ENCODE measurements around the gene OAF.

OAF gene

DNA sequence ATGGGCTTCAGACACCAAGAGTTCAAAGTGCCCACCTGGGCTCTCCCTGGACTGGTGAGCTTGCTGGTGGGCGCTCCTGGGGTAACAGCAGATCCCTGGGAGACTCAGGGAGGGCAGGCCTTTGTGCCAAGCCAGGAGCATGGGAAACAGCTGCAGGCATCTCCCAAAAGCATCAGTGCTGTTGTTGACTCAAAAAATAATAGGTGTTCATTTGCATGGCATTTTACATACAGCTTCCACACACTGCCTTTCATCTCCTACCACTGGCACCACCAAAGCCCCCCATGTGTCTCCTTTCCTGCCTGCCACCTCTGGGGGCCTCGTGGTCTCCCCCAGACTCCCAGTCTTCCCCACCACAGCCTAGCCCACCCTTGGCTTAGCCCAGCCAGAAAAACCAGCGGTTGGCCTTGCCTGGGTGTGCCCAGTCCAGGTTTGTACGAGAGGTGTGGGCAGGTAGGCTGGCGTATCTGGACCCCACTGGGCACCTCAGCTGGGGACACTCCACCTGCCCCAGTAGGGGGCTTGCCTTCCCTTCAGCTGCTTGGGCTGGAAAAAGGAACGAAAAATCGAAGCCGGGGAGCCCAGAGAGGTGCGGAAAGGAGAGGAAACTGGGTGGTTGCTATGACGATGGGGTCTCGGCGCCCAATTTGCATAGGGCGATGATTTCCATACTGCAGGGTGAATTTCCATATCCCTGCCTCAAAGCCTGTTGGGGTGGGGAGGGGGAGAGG, 44.1 kb downstream of the OAF start:
- ATAC-seq (ENCODE audit: insufficient read depth, low read depth) (no peak), DNase-seq (peak; percentile 15)
- Histone ChIP-seq H3K27ac (ENCODE audit: low read length) (no peak overlapping the region), H3K4me1 (ENCODE audit: insufficient read depth, low read length) (no peaks in the 10 kb centered on the region), H3K9ac (ENCODE audit: low read depth, low read length) (no peak overlapping the region), H3K27me3 (ENCODE audit: insufficient read depth, low read length, poor library complexity) (peaks cover 36% of the 10 kb centered on the region), H3K36me3 (ENCODE audit: insufficient read depth, low read length) (no peaks in the 10 kb centered on the region), H3K4me2 (ENCODE audit: insufficient read depth, low read length) (no peak overlapping the region), H3K9me3 (ENCODE audit: insufficient read depth, low read length, severe bottlenecking) (no peaks in the 10 kb centered on the region), H3K79me2 (ENCODE audit: insufficient read depth, low read length) (no peaks in the 10 kb centered on the region), H2AFZ (ENCODE audit: low read depth, low read length) (no peak overlapping the region), H3K4me3 (ENCODE audit: low read depth in 1 of 2, low read length in 2 of 2) (no peak overlapping the region), H4K20me1 (ENCODE audit: insufficient read depth, low read length) (peaks cover 5% of the 10 kb centered on the region; the same call in 1 of the 2 replicates)
- TF ChIP-seq, protein P1, sequence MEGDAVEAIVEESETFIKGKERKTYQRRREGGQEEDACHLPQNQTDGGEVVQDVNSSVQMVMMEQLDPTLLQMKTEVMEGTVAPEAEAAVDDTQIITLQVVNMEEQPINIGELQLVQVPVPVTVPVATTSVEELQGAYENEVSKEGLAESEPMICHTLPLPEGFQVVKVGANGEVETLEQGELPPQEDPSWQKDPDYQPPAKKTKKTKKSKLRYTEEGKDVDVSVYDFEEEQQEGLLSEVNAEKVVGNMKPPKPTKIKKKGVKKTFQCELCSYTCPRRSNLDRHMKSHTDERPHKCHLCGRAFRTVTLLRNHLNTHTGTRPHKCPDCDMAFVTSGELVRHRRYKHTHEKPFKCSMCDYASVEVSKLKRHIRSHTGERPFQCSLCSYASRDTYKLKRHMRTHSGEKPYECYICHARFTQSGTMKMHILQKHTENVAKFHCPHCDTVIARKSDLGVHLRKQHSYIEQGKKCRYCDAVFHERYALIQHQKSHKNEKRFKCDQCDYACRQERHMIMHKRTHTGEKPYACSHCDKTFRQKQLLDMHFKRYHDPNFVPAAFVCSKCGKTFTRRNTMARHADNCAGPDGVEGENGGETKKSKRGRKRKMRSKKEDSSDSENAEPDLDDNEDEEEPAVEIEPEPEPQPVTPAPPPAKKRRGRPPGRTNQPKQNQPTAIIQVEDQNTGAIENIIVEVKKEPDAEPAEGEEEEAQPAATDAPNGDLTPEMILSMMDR (IDR thresholded peaks at IDR 0.05; ENCODE audit: borderline replicate concordance, extremely low read depth, low read length, poor library complexity, severe bottlenecking), result no peak
- TF ChIP-seq EZH2 (IDR thresholded peaks at IDR 0.05; ENCODE audit: borderline replicate concordance, low read depth, low read length, severe bottlenecking), result no peak

DNA sequence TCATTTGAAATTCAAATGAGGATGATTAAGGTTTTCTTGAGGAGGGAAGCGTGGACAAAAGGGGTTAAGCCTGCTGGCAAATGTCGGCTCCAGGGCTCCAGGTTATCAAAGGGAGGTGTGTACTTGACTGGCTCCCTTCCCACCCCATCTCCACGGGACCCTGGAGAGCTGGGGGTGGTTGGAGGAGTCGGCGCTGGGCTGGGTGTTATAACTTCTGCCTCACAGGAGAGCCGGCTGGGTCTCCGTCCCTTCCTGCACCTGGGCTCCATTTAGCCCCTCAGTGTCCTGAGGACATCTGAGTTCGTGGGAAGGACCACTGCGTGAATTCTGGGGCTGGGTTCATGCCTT, 44.7 kb downstream of the OAF start:
- Histone ChIP-seq H3K79me2 (ENCODE audit: insufficient read depth, low read length) (no peaks in the 10 kb centered on the region), H3K36me3 (ENCODE audit: insufficient read depth, low read length) (no peaks in the 10 kb centered on the region), H4K20me1 (ENCODE audit: insufficient read depth, low read length) (peaks cover 5% of the 10 kb centered on the region; the same call in 1 of the 2 replicates), H3K27ac (ENCODE audit: low read length) (no peak overlapping the region), H3K27me3 (ENCODE audit: insufficient read depth, low read length, poor library complexity) (peaks cover 32% of the 10 kb centered on the region), H3K9me3 (ENCODE audit: insufficient read depth, low read length, severe bottlenecking) (no peaks in the 10 kb centered on the region), H3K4me2 (ENCODE audit: insufficient read depth, low read length) (no peak overlapping the region), H3K4me1 (ENCODE audit: insufficient read depth, low read length) (no peaks in the 10 kb centered on the region), H3K4me3 (ENCODE audit: low read depth in 1 of 2, low read length in 2 of 2) (no peak overlapping the region), H2AFZ (ENCODE audit: low read depth, low read length) (no peak overlapping the region), H3K9ac (ENCODE audit: low read depth, low read length) (no peak overlapping the region)
- DNase-seq (no peak), ATAC-seq (ENCODE audit: insufficient read depth, low read depth) (no peak)
- TF ChIP-seq EZH2 (IDR thresholded peaks at IDR 0.05; ENCODE audit: borderline replicate concordance, low read depth, low read length, severe bottlenecking), result no peak
- TF ChIP-seq, protein P1 (IDR thresholded peaks at IDR 0.05; ENCODE audit: borderline replicate concordance, extremely low read depth, low read length, poor library complexity, severe bottlenecking), result no peak

DNA sequence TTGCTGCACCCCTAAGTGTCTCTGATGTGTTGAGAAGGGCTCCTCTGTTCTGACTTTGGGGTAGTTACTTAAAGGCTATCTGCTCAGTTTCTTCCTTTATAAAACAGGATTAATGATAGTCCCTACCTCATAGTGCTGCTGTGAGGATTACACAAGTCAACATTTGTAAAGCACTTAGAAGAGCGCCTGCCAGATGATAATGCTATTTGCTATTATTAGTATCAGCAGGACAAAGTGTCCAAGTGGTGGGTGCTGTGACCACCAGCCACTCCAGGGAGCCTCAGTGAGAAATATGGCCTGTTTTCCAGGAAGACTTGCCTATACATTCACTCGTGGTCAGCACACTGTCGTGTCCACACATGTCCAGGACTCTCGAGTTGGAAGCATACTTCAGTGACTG, 45.3 kb downstream of the OAF start:
- Histone ChIP-seq H3K27ac (ENCODE audit: low read length) (no peak overlapping the region), H4K20me1 (ENCODE audit: insufficient read depth, low read length) (peaks cover 5% of the 10 kb centered on the region; the same call in 1 of the 2 replicates), H3K9ac (ENCODE audit: low read depth, low read length) (no peak overlapping the region), H3K27me3 (ENCODE audit: insufficient read depth, low read length, poor library complexity) (peaks cover 32% of the 10 kb centered on the region), H3K4me1 (ENCODE audit: insufficient read depth, low read length) (no peaks in the 10 kb centered on the region), H3K4me3 (ENCODE audit: low read depth in 1 of 2, low read length in 2 of 2) (no peak overlapping the region), H3K9me3 (ENCODE audit: insufficient read depth, low read length, severe bottlenecking) (no peaks in the 10 kb centered on the region), H2AFZ (ENCODE audit: low read depth, low read length) (no peak overlapping the region), H3K4me2 (ENCODE audit: insufficient read depth, low read length) (no peak overlapping the region), H3K36me3 (ENCODE audit: insufficient read depth, low read length) (no peaks in the 10 kb centered on the region), H3K79me2 (ENCODE audit: insufficient read depth, low read length) (no peaks in the 10 kb centered on the region)
- TF ChIP-seq EZH2 (IDR thresholded peaks at IDR 0.05; ENCODE audit: borderline replicate concordance, low read depth, low read length, severe bottlenecking), result no peak
- TF ChIP-seq, protein P1 (IDR thresholded peaks at IDR 0.05; ENCODE audit: borderline replicate concordance, extremely low read depth, low read length, poor library complexity, severe bottlenecking), result no peak
- DNase-seq, result no peak
- ATAC-seq (ENCODE audit: insufficient read depth, low read depth), result no peak

Data from DND-41 (cell line).